Raji (cell line): ENCODE results near the gene ZCWPW1.

Source experiments
- POLR2A ChIP-seq: IDR thresholded peaks from 2 replicates; pipeline ENCODE4 v1.6.1; 2011; ENCODE audit warnings: low read depth, low read length, control low read depth; ENCODE audit not compliant: insufficient read depth

ZCWPW1 gene

DNA sequence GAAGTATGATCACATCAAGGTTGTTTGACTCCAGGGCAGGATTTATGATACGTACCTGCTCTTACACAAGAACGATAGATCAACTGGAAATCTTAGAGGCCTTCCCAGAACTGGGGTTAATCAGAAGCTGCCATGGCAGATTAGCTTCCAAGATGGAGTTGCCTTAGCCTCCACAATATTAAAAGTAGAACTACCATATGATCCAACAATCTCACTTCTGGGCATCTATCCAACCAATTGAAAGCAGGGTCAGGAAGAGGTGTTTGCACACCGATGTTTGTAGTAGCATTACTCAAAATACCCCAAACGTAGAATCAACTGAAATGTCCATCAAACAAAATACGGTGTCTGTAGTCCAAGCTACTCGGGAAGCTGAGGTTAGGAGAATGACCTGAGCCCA, 64.0 kb downstream of the ZCWPW1 start:
- TF ChIP-seq POLR2A, result no peak

DNA sequence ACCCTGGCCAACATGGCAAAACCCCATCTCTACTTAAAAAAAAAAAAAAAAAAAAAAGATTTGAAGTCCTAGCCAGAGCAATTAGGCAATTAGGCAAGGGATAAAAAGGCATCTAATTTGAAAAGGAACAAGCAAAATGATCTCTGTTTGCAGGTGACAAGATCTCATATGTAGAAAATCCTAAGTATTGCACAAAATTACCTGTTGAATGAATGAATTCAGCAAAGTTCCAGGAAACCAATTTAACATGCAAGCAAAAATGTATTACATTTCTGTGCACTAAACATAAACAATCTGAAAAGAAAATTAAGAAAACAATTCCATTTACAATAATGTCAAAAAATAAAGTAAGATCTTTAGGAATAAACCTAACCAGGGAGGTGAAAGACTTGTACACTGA, 65.4 kb downstream of the ZCWPW1 start:
- no peak for TF ChIP-seq POLR2A

DNA sequence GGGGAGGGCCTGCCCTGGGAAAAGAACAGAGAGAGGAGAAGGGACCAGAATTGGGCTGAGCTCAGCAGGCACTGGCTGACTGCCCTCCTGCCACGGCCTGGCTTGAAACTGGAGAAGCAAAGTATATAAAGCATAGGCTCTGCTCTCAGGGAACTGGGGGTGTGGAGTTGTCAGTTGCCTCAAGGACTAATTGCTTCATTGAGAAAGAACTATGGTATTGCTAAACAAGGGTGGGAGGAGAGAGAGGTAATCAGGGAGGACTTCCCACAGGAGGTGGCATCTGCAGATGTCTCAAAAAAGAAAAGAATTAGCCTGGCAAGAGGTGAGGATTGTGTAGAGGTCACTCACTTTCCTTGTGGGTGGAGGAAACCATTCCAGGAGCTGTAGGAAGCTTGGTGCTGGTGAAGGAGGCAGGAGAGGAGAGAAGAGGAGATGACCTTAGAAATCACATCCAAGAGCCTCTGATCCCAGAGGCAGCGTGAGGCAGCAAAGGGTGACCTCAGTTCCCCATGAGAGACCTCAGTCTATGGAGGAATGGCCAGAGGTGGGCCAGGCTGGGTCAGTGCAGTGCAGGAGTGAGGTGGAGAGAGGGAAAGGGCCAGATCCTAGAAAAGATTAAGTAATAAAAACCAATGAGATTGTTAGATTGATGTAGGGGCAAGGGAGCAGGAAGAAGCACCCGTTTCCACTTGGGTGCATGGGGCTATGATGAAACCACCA, 68.2 kb downstream of the ZCWPW1 start:
- TF ChIP-seq POLR2A, result no peak

DNA sequence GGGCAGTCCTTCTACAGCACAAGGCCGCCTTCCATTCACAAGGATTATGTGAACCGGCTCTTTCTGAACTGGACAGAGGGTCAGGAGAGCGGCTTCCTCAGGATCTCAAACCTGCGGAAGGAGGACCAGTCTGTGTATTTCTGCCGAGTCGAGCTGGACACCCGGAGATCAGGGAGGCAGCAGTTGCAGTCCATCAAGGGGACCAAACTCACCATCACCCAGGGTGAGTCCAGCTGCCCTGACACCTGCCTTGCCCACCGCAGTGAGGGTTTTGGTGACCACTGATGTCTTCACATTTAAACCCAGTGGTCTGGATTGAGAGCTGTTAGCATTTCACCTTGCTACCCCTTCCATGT, 69.7 kb downstream of the ZCWPW1 start:
- no peak for TF ChIP-seq POLR2A

DNA sequence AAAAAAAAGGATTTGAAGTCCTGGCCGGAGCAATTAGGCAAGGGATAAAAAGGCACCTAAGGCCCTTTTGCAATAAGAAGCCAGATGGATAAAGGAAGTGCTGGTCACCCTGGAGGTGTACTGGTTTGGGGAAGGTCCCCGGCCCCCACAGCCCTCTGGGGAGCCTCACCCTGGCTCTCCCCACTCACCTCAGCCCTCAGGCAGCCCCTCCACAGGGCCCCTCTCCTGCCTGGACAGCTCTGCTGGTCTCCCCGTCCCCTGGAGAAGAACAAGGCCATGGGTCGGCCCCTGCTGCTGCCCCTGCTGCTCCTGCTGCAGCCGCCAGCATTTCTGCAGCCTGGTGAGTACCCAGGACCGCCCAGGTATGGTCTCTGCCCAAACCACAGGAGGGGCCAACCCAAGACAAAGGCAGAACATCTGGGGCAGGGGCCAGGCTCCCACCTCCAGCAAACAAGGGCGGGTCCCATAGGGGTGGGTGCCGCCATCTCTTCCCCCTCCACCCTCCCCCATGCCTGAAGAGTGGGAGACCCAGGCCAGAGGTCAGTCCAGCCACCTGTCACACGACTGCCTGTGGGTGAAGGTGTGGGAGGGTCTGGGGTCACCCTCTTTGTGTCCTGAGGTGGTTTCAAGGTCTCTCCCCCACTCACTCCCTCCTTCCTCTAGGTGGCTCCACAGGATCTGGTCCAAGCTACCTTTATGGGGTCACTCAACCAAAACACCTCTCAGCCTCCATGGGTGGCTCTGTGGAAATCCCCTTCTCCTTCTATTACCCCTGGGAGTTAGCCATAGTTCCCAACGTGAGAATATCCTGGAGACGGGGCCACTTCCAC, 70.3 kb downstream of the ZCWPW1 start, which contains the start of gene PILRB:
Gene PILRB, plus strand, starts transcription at position 91 of the 830 bp plus-strand sequence. Its CDS starts 186 bp downstream, at position 277.
- no peak for TF ChIP-seq POLR2A

DNA sequence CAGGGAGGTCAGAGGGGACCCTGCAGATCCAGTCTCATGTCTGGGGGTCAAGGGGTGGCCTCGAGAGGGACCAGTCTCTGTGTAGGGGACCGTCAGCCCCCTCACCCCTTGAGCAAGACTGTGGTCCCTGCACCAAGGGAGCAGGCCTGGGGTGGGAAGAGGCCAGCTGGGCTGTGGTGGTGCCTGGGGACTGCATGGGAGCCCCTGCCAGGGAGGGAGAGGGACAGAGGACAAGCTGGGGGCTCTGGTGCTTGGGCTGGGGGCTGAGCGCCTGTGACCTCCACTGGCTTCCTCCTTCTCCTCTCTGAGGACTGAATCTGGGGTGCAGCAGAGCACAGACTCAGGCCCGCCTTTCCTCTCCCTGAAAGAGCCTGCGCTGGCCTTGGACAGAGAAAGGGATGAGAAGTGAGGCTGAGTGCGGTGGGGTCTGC, 71.4 kb downstream of the ZCWPW1 start:
- no peak for TF ChIP-seq POLR2A

DNA sequence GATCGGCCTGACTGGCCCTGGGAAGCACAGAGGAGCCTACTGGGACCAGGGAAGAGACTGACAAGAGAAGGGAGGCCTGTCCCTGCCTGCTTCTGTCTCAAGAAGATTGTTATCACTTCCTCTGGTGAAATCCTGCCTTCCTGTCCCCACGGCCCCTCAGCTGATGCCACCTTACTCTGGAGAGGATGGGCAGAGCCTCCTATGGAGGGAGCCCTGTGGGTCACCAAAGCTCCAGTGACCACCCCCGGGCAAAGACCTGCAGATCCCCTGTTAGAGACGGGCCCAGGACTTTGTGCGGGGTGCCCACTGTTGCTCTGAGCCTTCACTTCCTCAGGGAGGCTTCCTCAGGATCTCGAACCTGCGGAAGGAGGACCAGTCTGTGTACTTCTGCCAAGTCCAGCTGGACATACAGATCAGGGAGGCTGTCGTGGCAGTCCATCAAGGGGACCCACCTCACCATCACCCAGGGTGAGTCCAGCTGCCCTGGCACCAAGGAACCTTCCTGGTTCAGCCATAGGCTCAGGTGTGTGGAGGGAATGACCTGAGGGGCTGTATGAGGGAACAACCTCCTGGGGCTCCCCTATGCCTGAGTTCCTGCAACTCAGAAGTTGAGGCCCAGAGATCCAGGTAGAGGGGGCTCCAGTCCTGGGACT, 72.0 kb downstream of the ZCWPW1 start:
- no peak for TF ChIP-seq POLR2A

DNA sequence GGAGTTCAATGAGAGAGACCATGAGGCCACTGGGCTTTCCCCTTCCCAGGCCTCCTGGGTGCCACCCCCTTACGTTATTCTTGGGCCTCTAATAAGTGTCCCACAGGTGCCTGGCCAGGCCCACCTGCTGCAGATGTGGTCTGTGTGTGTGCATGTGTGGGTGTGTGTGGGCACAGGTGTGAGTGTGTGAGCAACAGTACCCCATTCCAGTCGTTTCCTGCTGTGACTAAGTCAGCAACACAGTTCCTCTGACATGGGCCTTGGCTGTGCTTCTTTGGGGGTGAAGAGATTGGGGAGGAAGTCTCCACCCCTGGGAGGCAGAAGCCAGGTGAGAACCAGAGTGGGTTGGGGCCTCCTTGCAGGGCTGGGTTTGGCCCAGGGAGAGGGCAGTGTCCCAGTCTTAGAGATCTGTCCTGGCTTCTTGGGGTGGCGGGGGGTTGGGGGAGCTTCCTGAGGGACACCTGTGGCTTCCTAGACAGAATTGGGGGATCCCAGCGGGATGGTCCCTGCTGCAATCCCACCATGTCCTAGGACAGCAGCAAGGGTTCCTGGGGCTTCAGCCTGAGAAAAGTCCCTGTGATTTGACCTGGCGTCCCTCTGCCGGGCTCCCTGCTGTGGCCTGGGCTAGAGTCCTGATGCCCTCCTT, 74.7 kb downstream of the ZCWPW1 start:
- no peak for TF ChIP-seq POLR2A

DNA sequence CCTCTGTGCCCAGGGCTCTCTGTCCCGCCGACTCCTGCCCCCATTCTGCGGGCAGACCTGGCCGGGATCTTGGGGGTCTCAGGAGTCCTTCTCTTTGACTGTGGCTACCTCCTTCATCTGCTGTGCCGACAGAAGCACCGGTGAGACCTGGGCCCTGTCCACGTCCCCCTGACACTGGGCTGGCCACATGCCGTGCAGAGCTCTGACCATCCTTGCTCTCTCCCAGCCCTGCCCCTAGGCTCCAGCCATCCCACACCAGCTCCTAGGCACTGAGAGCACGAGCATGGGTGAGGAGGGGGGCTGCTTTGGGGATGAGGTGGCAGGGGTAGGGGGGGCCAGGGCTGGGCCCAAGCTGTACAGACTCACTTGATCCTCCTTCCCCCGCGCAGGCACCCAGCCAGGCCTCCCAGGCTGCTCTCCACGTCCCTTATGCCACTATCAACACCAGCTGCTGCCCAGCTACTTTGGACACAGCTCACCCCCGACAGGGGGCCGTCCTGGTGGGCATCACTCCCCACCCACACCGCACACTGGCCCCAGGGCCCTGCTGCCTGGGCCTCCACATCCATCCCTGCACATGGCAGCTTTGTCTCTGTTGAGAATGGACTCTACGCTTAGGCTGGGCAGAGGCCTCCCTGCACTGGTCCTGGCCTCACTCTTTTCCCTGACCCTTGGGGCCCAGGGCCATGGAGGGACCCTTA, 75.4 kb downstream of the ZCWPW1 start:
- TF ChIP-seq POLR2A, result no peak

DNA sequence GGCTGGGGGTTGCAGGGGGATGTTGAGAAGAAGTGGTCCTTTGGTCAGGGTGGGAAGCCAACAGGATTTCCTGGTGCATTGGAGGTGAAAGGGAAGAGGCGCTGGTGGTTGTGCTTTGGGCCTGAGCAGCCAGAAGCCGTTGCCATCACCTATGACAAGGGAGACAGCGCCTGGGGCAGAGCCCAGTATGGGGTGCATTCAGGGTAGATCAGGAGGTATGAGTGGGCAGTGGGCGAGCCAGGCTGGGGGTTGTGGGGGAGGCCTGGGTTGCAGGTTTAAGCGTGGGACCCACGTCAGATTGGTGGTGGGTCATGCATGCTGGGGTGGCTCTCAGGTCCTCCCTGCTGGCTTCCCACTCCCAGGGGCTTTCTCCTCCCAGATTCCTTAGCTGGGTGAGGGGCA, 76.8 kb downstream of the ZCWPW1 start:
- no peak for TF ChIP-seq POLR2A
